Right atrium auricular region (tissue), 2 donors: ENCODE results near the gene CD180. TPM values are rescaled to one million over a fixed set of nuclear protein-coding genes. Genes with fewer than 3 reads are reported as not detected.

Source experiments
- DNase-seq: peaks from one replicate; pipeline ENCODE4 v3.0.0-alpha.2; 2019; ENCODE audit warnings: low spot score
- H3K27ac ChIP-seq, 2 donors: fragments of 200-600 bp; sonication (generic); 1 replicate in 1 of 2; 2 replicates in 1 of 2; pipeline ENCODE4 v1.5.1; 2016 to 2019
- H3K27me3 ChIP-seq, 2 donors: fragments of 200-600 bp; sonication (generic); one replicate each; pipeline versions ENCODE4 v1.5.1 to v1.6.0; 2017 to 2019
- H3K36me3 ChIP-seq: fragments of 200-600 bp; sonication (generic); one replicate; pipeline ENCODE4 v1.5.1; 2016
- H3K4me1 ChIP-seq, 2 donors: fragments of 200-600 bp; sonication (generic); one replicate each; pipeline versions ENCODE4 v1.5.1 to v1.6.0; 2017 to 2019
- H3K4me3 ChIP-seq, 2 donors: fragments of 200-600 bp; sonication (generic); 1 replicate in 1 of 2; 2 replicates in 1 of 2; pipeline ENCODE4 v1.5.1; 2017 to 2019; ENCODE audit warnings: mild to moderate bottlenecking in 1 of 2, moderate library complexity in 1 of 2
- H3K9me3 ChIP-seq, 2 donors: fragments of 200-600 bp; sonication (generic); one replicate each; pipeline ENCODE4 v1.5.1; 2019
- total RNA-seq, 2 donors: library from RNA; depleted of rRNA; stranded (reverse); fragments of >200 nt; gene quantifications; one replicate each; pipeline ENCODE4 v1.1.0, GENCODE V29; 2016
- TF ChIP-seq, protein P1 (sequence below), 2 donors: fragments of 200-600 bp; sonication (generic); IDR thresholded peaks; one replicate each; pipeline ENCODE4 v1.5.1; 2019; ENCODE audit warnings: antibody characterized with exemption in 2 of 2

The CD180 gene
- total RNA-seq, 2 donors from 2014 or later = 0.26 to 1.2 TPM

DNA sequence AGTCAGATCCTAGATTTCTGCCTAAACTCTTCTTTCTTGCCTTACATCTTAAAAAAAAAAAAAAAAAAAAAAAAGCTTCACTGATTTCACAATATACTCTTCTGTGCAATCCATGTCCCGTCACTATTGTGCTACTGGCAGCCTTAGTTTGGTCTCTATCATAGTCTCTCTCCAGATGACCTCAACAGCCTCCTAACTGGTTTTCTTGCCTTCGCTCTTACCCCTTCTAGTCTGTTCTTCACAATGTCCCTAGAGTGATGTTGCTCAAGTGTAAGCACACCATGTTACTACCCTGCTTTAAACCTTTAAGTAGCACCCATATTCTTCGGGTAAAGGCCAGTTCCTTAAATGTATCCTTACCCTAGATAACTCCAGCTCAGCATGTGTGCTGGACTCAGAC lies 25.8 kb downstream of the CD180 start:
- Histone ChIP-seq H3K4me3 (no peak overlapping the region), H3K27ac (no peak overlapping the region)
- TF ChIP-seq, protein P1, sequence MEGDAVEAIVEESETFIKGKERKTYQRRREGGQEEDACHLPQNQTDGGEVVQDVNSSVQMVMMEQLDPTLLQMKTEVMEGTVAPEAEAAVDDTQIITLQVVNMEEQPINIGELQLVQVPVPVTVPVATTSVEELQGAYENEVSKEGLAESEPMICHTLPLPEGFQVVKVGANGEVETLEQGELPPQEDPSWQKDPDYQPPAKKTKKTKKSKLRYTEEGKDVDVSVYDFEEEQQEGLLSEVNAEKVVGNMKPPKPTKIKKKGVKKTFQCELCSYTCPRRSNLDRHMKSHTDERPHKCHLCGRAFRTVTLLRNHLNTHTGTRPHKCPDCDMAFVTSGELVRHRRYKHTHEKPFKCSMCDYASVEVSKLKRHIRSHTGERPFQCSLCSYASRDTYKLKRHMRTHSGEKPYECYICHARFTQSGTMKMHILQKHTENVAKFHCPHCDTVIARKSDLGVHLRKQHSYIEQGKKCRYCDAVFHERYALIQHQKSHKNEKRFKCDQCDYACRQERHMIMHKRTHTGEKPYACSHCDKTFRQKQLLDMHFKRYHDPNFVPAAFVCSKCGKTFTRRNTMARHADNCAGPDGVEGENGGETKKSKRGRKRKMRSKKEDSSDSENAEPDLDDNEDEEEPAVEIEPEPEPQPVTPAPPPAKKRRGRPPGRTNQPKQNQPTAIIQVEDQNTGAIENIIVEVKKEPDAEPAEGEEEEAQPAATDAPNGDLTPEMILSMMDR (IDR thresholded peaks at IDR 0.05) = no peak

DNA sequence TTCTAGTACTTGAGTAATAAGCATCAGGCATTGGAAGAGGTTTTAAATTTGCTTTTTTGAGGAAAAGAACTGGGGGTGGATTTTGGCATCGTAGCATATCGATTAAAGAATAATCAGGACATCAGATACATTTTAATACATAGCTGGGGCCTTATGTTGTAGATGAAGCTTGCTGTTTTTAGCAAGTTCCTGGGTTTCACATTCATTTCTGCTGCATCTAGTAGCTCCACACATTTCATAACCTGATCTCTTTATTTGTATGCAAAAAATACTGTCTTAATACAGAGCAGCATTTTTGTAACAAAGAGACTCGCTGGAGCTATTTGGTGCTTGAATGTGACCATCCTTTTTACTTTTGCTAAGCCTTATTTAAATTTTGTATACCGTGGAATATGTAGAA lies 28.5 kb downstream of the CD180 start:
- Histone ChIP-seq H3K36me3 (peaks cover 47% of the 10 kb centered on the region), H3K9me3 (no peaks in the 10 kb centered on the region), H3K27ac (no peak overlapping the region), H3K4me3 (no peak overlapping the region), H3K27me3 (no peaks in the 10 kb centered on the region), H3K4me1 (peaks cover 0 to 14% of the 10 kb centered on the region in 2 donors)
- TF ChIP-seq, protein P1 (IDR thresholded peaks at IDR 0.05) = no peak
- no peak for DNase-seq

More for the DNA sequence above, 25.8 kb downstream of the CD180 start:
- no peaks in the 10 kb centered on the region for H3K9me3 ChIP-seq
- H3K36me3 ChIP-seq = peaks cover 20% of the 10 kb centered on the region
- DNase-seq = no peak
- H3K27me3 ChIP-seq = no peaks in the 10 kb centered on the region
- peaks cover 0 to 11% of the 10 kb centered on the region in 2 donors for H3K4me1 ChIP-seq

DNA sequence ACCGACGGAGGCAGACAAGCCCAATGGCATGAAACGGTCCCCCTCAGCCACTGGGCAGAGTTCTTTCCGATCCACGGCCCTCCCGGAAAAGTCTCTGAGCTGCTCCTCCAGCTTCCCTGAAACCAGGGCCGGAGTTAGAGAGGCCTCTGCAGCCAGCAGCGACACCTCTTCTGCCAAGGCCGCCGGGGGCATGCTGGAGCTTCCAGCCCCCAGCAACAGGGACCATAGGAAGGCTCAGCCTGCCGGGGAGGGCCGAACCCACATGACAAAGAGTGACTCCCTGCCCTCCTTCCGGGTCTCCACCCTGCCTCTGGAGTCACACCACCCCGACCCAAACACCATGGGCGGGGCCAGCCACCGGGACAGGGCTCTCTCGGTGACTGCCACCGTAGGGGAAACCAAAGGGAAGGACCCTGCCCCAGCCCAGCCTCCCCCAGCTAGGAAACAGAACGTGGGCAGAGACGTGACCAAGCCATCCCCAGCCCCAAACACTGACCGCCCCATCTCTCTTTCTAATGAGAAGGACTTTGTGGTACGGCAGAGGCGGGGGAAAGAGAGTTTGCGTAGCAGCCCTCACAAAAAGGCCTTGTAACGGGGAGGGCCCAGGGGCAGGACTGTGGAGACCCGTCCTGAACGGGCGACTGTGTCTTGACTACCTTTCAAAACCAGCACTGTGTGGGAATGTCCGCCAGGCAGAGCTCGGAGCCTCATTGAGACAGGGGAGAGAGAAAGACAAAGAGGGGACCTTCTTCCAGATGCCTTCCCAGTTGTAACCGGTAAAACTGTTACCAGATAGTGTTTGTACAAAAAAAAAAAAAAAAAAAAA lies 29.9 kb downstream of the CD180 start:
- peaks cover 0 to 14% of the 10 kb centered on the region in 2 donors for H3K4me1 ChIP-seq

DNA sequence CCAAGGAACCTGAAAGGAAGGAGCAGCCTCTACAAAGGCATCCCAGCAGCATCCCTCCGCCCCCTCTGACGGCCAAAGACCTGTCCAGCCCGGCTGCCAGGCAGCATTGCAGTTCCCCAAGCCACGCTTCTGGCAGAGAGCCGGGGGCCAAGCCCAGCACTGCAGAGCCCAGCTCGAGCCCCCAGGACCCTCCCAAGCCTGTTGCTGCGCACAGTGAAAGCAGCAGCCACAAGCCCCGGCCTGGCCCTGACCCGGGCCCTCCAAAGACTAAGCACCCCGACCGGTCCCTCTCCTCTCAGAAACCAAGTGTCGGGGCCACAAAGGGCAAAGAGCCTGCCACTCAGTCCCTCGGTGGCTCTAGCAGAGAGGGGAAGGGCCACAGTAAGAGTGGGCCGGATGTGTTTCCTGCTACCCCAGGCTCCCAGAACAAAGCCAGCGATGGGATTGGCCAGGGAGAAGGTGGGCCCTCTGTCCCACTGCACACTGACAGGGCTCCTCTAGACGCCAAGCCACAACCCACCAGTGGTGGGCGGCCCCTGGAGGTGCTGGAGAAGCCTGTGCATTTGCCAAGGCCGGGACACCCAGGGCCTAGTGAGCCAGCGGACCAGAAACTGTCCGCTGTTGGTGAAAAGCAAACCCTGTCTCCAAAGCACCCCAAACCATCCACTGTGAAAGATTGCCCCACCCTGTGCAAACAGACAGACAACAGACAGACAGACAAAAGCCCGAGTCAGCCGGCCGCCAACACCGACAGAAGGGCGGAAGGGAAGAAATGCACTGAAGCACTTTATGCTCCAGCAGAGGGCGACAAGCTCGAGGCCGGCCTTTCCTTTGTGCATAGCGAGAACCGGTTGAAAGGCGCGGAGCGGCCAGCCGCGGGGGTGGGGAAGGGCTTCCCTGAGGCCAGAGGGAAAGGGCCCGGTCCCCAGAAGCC lies 30.8 kb downstream of the CD180 start:
- peak; percentile 92 for DNase-seq
- TF ChIP-seq, protein P1 (IDR thresholded peaks at IDR 0.05) = peak; percentile 72 to 88
- peak overlapping the region; percentile 79 to 80 for H3K27ac ChIP-seq
- peaks cover 0 to 14% of the 10 kb centered on the region in 2 donors for H3K4me1 ChIP-seq
- no peaks in the 10 kb centered on the region for H3K9me3 ChIP-seq
- H3K27me3 ChIP-seq = no peaks in the 10 kb centered on the region
- peaks cover 60% of the 10 kb centered on the region for H3K36me3 ChIP-seq
- peak overlapping the region in 1 of 2 donors; percentile 33 for H3K4me3 ChIP-seq

More for the DNA sequence above, 29.9 kb downstream of the CD180 start:
- no peaks in the 10 kb centered on the region for H3K9me3 ChIP-seq
- H3K27me3 ChIP-seq = no peaks in the 10 kb centered on the region
- peak overlapping the region; percentile 79 to 80 for H3K27ac ChIP-seq
- peak; percentile 76 for DNase-seq
- TF ChIP-seq, protein P1 (IDR thresholded peaks at IDR 0.05) = peak in 1 of 2 donors; percentile 20
- H3K36me3 ChIP-seq = peaks cover 60% of the 10 kb centered on the region
- H3K4me3 ChIP-seq = peak overlapping the region in 1 of 2 donors; percentile 33

DNA sequence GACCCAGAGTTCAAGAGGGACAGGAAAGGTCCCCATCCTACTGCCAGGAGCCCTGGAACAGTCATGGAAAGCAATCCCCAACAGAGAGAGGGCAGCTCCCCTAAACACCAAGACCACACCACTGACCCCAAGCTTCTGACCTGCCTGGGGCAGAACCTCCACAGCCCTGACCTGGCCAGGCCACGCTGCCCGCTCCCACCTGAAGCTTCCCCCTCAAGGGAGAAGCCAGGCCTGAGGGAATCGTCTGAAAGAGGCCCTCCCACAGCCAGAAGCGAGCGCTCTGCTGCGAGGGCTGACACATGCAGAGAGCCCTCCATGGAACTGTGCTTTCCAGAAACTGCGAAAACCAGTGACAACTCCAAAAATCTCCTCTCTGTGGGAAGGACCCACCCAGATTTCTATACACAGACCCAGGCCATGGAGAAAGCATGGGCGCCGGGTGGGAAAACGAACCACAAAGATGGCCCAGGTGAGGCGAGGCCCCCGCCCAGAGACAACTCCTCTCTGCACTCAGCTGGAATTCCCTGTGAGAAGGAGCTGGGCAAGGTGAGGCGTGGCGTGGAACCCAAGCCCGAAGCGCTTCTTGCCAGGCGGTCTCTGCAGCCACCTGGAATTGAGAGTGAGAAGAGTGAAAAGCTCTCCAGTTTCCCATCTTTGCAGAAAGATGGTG lies 31.6 kb downstream of the CD180 start:
- H3K27ac ChIP-seq = peak overlapping the region in 1 of 2 donors; percentile 80
- no peak overlapping the region for H3K4me3 ChIP-seq
- H3K9me3 ChIP-seq = no peaks in the 10 kb centered on the region
- no peak for DNase-seq
- H3K27me3 ChIP-seq = no peaks in the 10 kb centered on the region
- H3K4me1 ChIP-seq = peaks cover 0 to 14% of the 10 kb centered on the region in 2 donors
- H3K36me3 ChIP-seq = peaks cover 60% of the 10 kb centered on the region
- TF ChIP-seq, protein P1 (IDR thresholded peaks at IDR 0.05) = no peak
